Bronchial epithelial cell (primary cell): ENCODE results near the gene SYT2. TPM values are rescaled to one million over a fixed set of nuclear protein-coding genes. Genes with fewer than 3 reads are reported as not detected.

Experiments
- DNase-seq: peaks from one replicate; pipeline ENCODE4 v3.0.0-alpha.2; 2010; ENCODE audit warnings: low read depth
- FAIRE-seq: peaks from 2 replicates; lab custom pipeline; 2011; peaks lifted over from hg19 to GRCh38; lab: Jason Lieb, UNC
- H3K27me3 ChIP-seq: 2 replicates; pipeline ENCODE4 v1.5.1; 2011; ENCODE audit warnings: low read length; ENCODE audit not compliant: control insufficient read depth, insufficient read depth
- H3K36me3 ChIP-seq: 2 replicates; pipeline ENCODE4 v1.5.1; 2011; ENCODE audit warnings: low read length; ENCODE audit not compliant: control insufficient read depth, insufficient read depth
- H3K4me3 ChIP-seq: 2 replicates; pipeline ENCODE4 v1.5.1; 2011; ENCODE audit warnings: mild to moderate bottlenecking, low read depth, low read length, control low read depth
- total RNA-seq: library from RNA; depleted of rRNA; stranded (reverse); fragments of >200 nt; gene quantifications from 2 replicates; pipeline ENCODE4 v1.2.1, GENCODE V29; 2014
- TF ChIP-seq, protein P1 (sequence below): IDR thresholded peaks from 2 replicates; pipeline ENCODE4 v1.5.1; 2011; ENCODE audit warnings: mild to moderate bottlenecking, moderate library complexity, low read length, control low read depth, inconsistent platforms; ENCODE audit not compliant: insufficient read depth, severe bottlenecking

Gene SYT2
- total RNA-seq, 1 donor from 2014 or later = under 0.01 TPM

DNA sequence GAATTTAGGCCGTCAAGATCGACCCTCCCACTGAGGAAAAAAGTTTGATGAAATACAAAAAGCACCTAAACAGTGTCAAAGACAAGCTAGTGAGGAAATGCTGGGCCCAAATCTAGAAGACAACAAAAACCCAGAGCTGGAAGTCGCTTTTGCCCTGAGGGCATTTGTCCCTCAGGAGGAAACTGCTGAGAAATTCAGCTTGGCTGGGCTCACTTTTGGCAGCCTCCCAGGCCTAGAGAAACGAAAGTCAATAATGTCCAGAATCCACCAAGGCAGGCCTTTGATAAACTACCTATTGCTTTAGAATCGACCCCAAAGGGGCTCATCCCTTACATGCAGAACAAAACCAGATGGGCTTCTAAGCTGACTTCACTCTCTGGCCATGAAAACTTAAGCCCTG lies 38.9 kb downstream of the SYT2 start:
- Histone ChIP-seq H3K27me3 (peaks cover 4% of the 10 kb centered on the region), H3K36me3 (no peaks in the 10 kb centered on the region), H3K4me3 (no peak overlapping the region)
- DNase-seq (no peak), FAIRE-seq (no peak)
- TF ChIP-seq, protein P1, sequence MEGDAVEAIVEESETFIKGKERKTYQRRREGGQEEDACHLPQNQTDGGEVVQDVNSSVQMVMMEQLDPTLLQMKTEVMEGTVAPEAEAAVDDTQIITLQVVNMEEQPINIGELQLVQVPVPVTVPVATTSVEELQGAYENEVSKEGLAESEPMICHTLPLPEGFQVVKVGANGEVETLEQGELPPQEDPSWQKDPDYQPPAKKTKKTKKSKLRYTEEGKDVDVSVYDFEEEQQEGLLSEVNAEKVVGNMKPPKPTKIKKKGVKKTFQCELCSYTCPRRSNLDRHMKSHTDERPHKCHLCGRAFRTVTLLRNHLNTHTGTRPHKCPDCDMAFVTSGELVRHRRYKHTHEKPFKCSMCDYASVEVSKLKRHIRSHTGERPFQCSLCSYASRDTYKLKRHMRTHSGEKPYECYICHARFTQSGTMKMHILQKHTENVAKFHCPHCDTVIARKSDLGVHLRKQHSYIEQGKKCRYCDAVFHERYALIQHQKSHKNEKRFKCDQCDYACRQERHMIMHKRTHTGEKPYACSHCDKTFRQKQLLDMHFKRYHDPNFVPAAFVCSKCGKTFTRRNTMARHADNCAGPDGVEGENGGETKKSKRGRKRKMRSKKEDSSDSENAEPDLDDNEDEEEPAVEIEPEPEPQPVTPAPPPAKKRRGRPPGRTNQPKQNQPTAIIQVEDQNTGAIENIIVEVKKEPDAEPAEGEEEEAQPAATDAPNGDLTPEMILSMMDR = no peak

GRCh38 chr1:202665417-202665816 lies 44.8 kb downstream of the SYT2 start:
- no peaks in the 10 kb centered on the region for H3K36me3 ChIP-seq
- no peak overlapping the region for H3K4me3 ChIP-seq
- FAIRE-seq = no peak
- peaks cover 3% of the 10 kb centered on the region for H3K27me3 ChIP-seq
- no peak for DNase-seq
- TF ChIP-seq, protein P1 = no peak

GRCh38 chr1:202664083-202664482 lies 46.2 kb downstream of the SYT2 start:
- Histone ChIP-seq H3K36me3 (no peaks in the 10 kb centered on the region), H3K4me3 (no peak overlapping the region), H3K27me3 (peaks cover 7% of the 10 kb centered on the region)
- peak; percentile 51 for DNase-seq
- FAIRE-seq = no peak
- TF ChIP-seq, protein P1 = no peak

GRCh38 chr1:202663131-202663530 lies 47.1 kb downstream of the SYT2 start:
- FAIRE-seq (no peak), DNase-seq (no peak)
- TF ChIP-seq, protein P1 = no peak
- Histone ChIP-seq H3K4me3 (no peak overlapping the region), H3K36me3 (no peaks in the 10 kb centered on the region), H3K27me3 (peaks cover 7% of the 10 kb centered on the region)

DNA sequence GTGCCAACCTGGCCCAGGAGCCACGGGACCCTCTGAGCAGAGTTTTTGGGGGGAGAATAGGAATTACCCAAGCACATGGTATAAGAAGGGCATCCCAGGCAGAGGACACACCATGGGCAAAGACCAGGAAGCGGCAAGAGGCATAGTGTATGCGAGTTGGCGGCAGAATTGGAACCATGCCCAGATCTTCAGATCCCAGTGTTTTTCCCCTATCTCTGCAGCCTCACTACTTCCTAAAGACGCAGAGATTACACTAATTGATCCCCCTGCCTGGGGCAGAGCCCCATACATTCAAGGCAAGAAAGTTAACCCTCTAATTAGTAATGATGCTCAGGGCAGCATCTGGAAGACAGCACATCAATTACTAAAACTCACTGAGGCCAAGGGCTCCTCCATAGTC lies 48.2 kb downstream of the SYT2 start:
- Histone ChIP-seq H3K36me3 (no peaks in the 10 kb centered on the region), H3K27me3 (peaks cover 8% of the 10 kb centered on the region), H3K4me3 (no peak overlapping the region)
- TF ChIP-seq, protein P1 = no peak
- DNase-seq = no peak
- no peak for FAIRE-seq

- H3K27me3 ChIP-seq = peaks cover 10% of the 10 kb centered on the region
- TF ChIP-seq, protein P1 = peak; percentile 56
- H3K36me3 ChIP-seq = no peaks in the 10 kb centered on the region
- H3K4me3 ChIP-seq = no peak overlapping the region
- peak; percentile 7 for DNase-seq
- no peak for FAIRE-seq
These were observed 49.0 kb downstream of the SYT2 start for GRCh38 chr1:202661136-202661845.
